Activated naive CD4-positive, alpha-beta T cell treated with anti-CD3 and anti-CD28 coated beads for 36 hours (primary cell): ENCODE results near the gene MYO1E. TPM values are rescaled to one million over a fixed set of nuclear protein-coding genes. Genes with fewer than 3 reads are reported as not detected.
"Not testable (repeated sequence)": the region's sequence is repeated elsewhere in the genome, so short reads cannot be mapped to it uniquely, and the experiment has no call there.

Experiments used
- CTCF ChIA-PET: fragments of 350-600 bp; sonication (Branson Sonifier 250); formaldehyde crosslinking; loops from one replicate; lab custom pipeline; 2021; ENCODE audit warnings: antibody characterized with exemption; lab: Charles Lee
- DNase-seq: peaks from one replicate; pipeline ENCODE4 v3.0.0-alpha.2; 2020
- H3K27ac Mint-ChIP-seq: one replicate; pipeline ENCODE4 v1.8.0; 2021; ENCODE audit warnings: mild to moderate bottlenecking, mixed read lengths
- H3K27me3 Mint-ChIP-seq: one replicate; pipeline ENCODE4 v1.8.0; 2021; ENCODE audit warnings: low read depth, mixed read lengths
- H3K36me3 Mint-ChIP-seq: one replicate; pipeline ENCODE4 v1.8.0; 2021; ENCODE audit warnings: low read depth, mixed read lengths
- H3K4me1 Mint-ChIP-seq: one replicate; pipeline ENCODE4 v1.8.0; 2021; ENCODE audit warnings: low read depth, mixed read lengths
- H3K4me3 Mint-ChIP-seq: one replicate; pipeline ENCODE4 v1.8.0; 2021; ENCODE audit warnings: mild to moderate bottlenecking, moderate library complexity, mixed read lengths
- H3K9me3 Mint-ChIP-seq: one replicate; pipeline ENCODE4 v1.8.0; 2021; ENCODE audit warnings: mixed read lengths
- intact Hi-C: fragments of 100-400 bp; cut with micrococcal nuclease; formaldehyde crosslinking; loops from one replicate; pipeline ENCODE4 v1.15.1; 2023
- total RNA-seq, 2 experiments: library from RNA; stranded (reverse); gene quantifications; one replicate each; pipeline ENCODE4 v1.2.3, GENCODE V29; 2021

MYO1E gene
- total RNA-seq, 2 experiments from 2014 or later, result 1.4 to 2.9 TPM

DNA sequence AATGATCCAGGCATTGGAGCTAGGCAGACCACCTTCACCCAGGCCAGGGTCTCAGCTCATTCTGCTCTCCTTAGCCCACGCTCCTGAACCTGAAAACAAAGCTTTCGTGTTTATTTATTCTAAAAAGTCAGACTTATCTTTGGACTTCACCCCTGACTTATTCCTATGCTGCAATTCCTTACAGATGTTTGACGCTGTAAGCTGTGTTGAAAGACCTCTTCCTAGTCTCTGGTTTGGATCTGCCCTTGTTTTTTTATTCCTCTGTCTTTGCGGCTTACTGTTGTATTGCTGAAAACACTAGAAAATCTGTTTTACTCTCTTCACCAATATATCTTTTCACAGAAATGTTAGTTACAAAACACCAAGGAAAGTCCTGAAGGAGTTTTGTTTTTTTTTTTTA lies 206.5 kb downstream of the MYO1E start:
- H3K36me3 Mint-ChIP-seq, result no peaks in the 10 kb centered on the region
- no peaks in the 10 kb centered on the region for H3K9me3 Mint-ChIP-seq
- CTCF ChIA-PET, result interaction anchor here (0.7 to 1.3 kb wide), 4 partner anchors 10 to 363 kb away, joined by 3 to 6 read pairs (median 5); no protein-coding TSS in a partner anchor
- H3K4me1 Mint-ChIP-seq, result peaks cover 4% of the 10 kb centered on the region
- H3K4me3 Mint-ChIP-seq, result no peak overlapping the region
- DNase-seq, result no peak
- H3K27me3 Mint-ChIP-seq, result peaks cover 3% of the 10 kb centered on the region
- intact Hi-C loops, result no loop called here
- H3K27ac Mint-ChIP-seq, result no peak overlapping the region

DNA sequence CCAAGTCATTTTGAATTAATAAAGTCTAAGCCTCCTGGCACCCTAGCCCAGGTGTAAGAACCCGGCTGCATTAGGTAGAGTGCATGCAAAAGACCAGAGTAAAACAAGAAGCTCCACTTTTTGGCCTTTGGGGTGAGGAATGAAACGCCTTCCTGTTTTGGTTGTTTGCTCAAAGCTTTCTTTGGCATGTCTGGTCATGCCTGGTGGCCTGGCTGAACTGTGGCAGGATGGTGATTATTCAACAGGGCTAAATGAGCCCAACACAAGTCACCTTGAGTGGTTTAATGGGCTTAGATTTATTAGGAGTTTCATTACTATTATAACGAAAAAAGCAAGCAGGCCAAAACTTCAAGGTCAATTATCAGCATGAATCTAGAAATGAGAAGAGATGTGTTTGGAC lies 206.9 kb downstream of the MYO1E start:
- no peak for DNase-seq
- no peak overlapping the region for H3K27ac Mint-ChIP-seq
- no peaks in the 10 kb centered on the region for H3K36me3 Mint-ChIP-seq
- no peak overlapping the region for H3K4me3 Mint-ChIP-seq
- H3K27me3 Mint-ChIP-seq, result peaks cover 3% of the 10 kb centered on the region
- peaks cover 4% of the 10 kb centered on the region for H3K4me1 Mint-ChIP-seq
- H3K9me3 Mint-ChIP-seq, result no peaks in the 10 kb centered on the region
- intact Hi-C loops, result no loop called here
- CTCF ChIA-PET, result interaction anchor here (0.7 to 1.3 kb wide), 5 partner anchors 9 to 454 kb away, joined by 3 to 6 read pairs (median 4); no protein-coding TSS in a partner anchor

DNA sequence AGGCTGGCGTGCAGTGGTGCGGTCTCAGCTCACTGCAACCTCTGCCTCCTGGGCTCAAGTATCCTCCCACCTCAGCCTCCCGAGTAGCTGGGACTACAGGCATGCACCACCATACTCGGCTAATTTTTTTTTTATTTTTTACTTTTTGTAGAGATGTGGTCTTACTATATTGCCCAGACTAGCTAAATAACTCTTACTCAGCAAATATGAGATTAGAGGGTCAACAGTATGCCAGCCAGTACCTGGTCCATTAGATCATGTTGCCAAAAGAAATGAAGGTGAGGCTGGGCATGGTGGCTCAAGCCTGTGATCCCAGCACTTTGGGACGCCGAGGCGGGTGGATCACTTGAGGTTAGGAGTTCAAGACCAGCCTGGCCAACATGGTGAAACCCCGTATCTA lies 210.6 kb downstream of the MYO1E start:
- H3K36me3 Mint-ChIP-seq, H3K27ac Mint-ChIP-seq, DNase-seq, H3K27me3 Mint-ChIP-seq, H3K4me3 Mint-ChIP-seq, H3K4me1 Mint-ChIP-seq, H3K9me3 Mint-ChIP-seq: not testable (repeated sequence)
- CTCF ChIA-PET, result interaction anchor here (0.6 to 1.6 kb wide), 9 partner anchors 13 to 344 kb away, joined by 3 to 8 read pairs (median 3); no protein-coding TSS in a partner anchor
- intact Hi-C loops, result loop anchor here (5.0 kb wide), 1 partner anchor 330 kb away; no protein-coding TSS in a partner anchor

DNA sequence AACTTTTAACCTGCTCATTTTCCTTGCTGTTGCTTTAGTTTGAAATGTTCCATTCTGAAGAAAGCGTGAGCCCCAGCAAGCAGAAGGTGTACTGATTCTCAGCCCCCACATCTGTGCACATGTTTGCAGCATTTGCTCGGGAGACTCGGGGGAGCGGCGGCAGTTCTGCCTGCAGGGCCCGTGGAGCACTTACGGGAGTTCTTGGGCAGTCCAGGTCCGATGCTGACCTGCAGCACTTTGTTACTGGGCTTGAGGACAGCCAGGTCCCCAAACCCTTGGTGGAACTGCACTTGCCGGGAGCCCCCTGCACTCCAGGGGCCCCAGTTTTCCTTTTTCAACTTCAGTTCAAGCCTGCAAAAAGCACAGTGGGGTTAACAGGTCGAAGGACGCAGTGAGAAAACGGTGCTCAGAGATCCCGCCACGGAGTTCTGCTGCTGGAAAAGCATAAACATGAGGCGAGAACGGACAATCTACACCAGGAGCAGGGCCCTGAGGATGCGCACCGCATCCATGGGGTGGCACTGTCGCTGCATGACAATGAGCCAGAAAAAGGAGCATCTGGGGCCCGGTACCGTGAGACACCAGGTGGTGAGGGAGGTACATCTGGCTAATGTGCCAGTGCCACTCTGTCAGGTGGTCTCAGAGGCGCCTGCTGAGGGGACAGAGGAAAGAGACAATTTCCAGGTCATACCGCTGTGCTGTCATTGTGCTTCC lies 211.6 kb downstream of the MYO1E start:
- H3K4me1 Mint-ChIP-seq, result no peaks in the 10 kb centered on the region
- no peaks in the 10 kb centered on the region for H3K9me3 Mint-ChIP-seq
- peaks cover 3% of the 10 kb centered on the region for H3K27me3 Mint-ChIP-seq
- no peak overlapping the region for H3K27ac Mint-ChIP-seq
- H3K36me3 Mint-ChIP-seq, result no peaks in the 10 kb centered on the region
- CTCF ChIA-PET, result interaction anchor here (0.6 to 1.6 kb wide), 7 partner anchors 14 to 346 kb away, joined by 3 to 8 read pairs (median 4); no protein-coding TSS in a partner anchor
- intact Hi-C loops, result loop anchor here (5.0 kb wide), 1 partner anchor 331 kb away; no protein-coding TSS in a partner anchor
- peak; percentile 39 for DNase-seq
- H3K4me3 Mint-ChIP-seq, result no peak overlapping the region

DNA sequence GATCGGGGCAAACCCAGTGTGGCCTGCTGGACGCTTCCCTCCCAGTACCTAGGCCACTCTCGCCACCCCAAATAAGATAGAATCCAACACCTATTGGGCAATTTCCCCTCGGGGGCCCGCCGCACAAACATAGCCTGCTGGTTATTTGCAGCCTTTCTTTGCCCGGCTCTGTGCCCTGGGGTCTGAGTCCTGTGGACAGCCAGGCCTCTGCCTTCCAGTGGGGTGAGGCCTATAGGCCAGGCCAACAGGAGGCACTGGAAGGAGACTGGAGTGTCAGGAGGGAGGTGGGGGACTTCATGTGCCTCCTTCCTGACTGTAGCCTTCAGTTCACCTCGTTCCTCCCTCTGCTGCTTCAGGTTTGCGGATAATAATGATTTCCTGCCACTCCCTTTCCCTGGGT lies 213.5 kb downstream of the MYO1E start:
- H3K4me1 Mint-ChIP-seq, result no peaks in the 10 kb centered on the region
- H3K36me3 Mint-ChIP-seq, result no peaks in the 10 kb centered on the region
- H3K27me3 Mint-ChIP-seq, result peaks cover 3% of the 10 kb centered on the region
- no peaks in the 10 kb centered on the region for H3K9me3 Mint-ChIP-seq
- H3K27ac Mint-ChIP-seq, result no peak overlapping the region
- no peak for DNase-seq
- intact Hi-C loops, result no loop called here
- no peak overlapping the region for H3K4me3 Mint-ChIP-seq
- CTCF ChIA-PET, result no interaction called here

DNA sequence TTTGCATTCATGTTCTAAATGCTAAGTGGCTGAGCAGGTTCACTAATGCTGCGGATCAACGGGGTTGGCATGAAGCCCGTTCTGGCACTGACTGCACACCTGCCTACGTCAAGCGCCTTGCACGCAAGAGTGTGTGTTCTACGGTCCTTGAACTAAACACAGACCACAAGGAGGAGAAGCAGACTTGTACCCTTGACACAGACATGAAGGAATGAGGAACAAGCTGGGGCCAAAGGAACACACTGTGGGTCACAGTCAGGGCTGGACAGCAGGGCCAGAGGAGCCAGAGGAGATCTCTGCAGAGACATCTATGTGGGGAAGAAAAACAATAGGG lies 214.0 kb downstream of the MYO1E start:
- CTCF ChIA-PET, result interaction anchor here (1.1 kb wide), 1 partner anchor 179 kb away, joined by 4 read pairs; no protein-coding TSS in a partner anchor
- H3K4me1 Mint-ChIP-seq, result no peaks in the 10 kb centered on the region
- no peaks in the 10 kb centered on the region for H3K9me3 Mint-ChIP-seq
- H3K4me3 Mint-ChIP-seq, result no peak overlapping the region
- no peaks in the 10 kb centered on the region for H3K36me3 Mint-ChIP-seq
- no peaks in the 10 kb centered on the region for H3K27me3 Mint-ChIP-seq
- no peak for DNase-seq
- no peak overlapping the region for H3K27ac Mint-ChIP-seq
- intact Hi-C loops, result no loop called here

DNA sequence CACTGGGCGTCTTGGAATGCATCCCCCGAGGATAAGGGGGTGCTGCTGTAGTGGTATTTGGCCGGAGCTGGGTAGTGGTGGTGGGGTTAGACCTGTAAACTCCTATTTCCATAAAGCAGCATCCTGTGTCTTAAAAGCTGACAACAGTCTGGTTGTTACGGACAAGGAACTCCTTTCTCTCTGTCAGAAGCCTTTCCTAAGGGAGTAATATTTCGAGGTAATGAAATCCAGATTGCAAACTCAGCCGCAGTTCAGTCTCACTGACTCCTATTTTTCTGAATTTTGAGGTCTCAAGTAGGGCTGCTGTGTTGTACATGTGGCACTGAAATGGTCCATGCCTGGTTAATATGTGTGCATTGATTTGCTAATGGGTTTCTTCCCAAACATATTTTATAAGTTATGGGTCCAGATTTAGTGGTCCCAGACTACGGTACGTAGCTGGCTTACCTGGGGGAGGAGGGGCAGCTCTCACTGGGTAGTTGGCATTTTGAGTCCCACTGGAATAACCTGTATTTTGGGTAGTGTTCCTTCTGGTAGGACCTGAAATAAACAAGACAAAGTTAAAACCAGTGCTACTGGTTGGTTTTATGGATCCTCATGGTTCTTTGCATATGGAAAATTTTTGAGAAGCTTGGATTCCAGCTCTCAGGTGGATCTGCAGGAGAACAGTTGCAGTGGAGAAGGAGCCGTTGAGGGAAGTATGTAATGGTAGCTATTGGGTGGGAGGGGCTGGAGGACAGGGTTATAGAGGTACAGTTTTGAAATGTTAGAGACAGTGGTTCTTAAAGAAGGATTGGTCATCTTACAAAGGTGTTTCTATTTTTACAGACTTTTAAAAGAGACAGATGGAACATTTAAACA lies 214.6 kb downstream of the MYO1E start:
- H3K9me3 Mint-ChIP-seq, result no peaks in the 10 kb centered on the region
- H3K27me3 Mint-ChIP-seq, result no peaks in the 10 kb centered on the region
- no peaks in the 10 kb centered on the region for H3K4me1 Mint-ChIP-seq
- no peaks in the 10 kb centered on the region for H3K36me3 Mint-ChIP-seq
- intact Hi-C loops, result no loop called here
- H3K4me3 Mint-ChIP-seq, result no peak overlapping the region
- CTCF ChIA-PET, result interaction anchor here (1.1 kb wide), 1 partner anchor 178 kb away, joined by 4 read pairs; no protein-coding TSS in a partner anchor
- no peak overlapping the region for H3K27ac Mint-ChIP-seq
- DNase-seq, result no peak

DNA sequence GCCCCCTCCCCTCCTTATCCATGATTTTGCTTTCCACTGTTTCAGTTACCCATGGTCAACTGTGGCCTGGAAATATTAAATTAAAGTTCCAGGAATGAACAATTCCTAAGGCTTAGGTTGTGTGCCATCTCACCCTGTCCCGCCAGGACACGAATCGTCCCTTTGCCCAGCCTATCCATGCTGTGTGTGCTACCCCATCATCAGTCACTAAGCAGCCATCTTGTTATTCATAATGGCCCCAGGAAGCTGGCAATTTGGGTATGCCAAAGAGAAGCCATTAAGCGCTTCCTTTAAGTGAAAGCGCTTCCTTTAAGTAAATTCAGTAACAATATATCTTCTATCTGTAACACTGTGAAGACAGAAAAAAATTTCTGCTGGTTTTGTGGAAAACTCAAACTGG lies 215.3 kb downstream of the MYO1E start:
- intact Hi-C loops, result no loop called here
- no peaks in the 10 kb centered on the region for H3K36me3 Mint-ChIP-seq
- H3K27ac Mint-ChIP-seq, result no peak overlapping the region
- no peak overlapping the region for H3K4me3 Mint-ChIP-seq
- DNase-seq, result no peak
- no peaks in the 10 kb centered on the region for H3K9me3 Mint-ChIP-seq
- no peaks in the 10 kb centered on the region for H3K4me1 Mint-ChIP-seq
- CTCF ChIA-PET, result no interaction called here
- no peaks in the 10 kb centered on the region for H3K27me3 Mint-ChIP-seq

DNA sequence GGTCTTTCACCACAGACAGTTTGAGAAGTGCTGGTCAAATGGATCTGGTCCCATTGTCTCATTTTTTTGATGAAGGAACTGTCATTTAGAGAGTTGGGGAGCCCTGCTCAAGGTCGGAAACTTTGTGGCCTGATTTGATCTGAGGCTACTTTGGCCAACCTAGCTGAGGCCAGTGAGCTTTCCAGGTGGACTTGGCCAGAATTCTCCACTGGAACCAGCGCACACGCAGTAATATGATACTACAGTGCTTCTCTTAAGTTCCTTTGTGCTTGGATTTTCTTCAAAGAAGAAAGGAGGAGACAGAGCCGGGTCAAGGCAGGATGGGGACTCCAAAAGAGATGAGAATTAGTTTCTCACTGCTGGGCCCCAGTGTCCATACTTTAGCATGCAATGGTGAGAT lies 217.2 kb downstream of the MYO1E start:
- no peaks in the 10 kb centered on the region for H3K27me3 Mint-ChIP-seq
- H3K9me3 Mint-ChIP-seq, result no peaks in the 10 kb centered on the region
- no peak for DNase-seq
- no peaks in the 10 kb centered on the region for H3K36me3 Mint-ChIP-seq
- intact Hi-C loops, result no loop called here
- CTCF ChIA-PET, result no interaction called here
- H3K4me1 Mint-ChIP-seq, result no peaks in the 10 kb centered on the region
- H3K4me3 Mint-ChIP-seq, result no peak overlapping the region
- no peak overlapping the region for H3K27ac Mint-ChIP-seq

DNA sequence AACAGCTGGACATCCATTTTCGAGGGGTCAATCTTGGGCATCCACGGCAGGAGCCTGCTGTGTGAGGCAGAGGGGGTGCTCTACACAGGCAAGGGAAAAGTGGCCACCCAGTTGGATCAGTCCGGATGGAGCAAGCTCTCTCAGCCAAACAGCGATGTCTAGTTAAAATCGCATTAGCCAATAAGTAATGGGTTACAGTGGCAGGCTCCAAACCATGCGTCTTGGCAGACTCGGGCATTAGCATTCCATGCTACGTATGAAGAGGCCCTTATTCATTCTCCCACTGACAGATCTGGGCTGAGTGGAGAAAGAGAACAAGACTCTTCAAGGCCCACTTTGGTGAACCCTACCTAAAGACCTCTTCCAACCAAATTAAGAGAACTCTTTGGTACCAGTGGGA lies 218.4 kb downstream of the MYO1E start:
- no peak for DNase-seq
- no peak overlapping the region for H3K4me3 Mint-ChIP-seq
- no peaks in the 10 kb centered on the region for H3K36me3 Mint-ChIP-seq
- no peak overlapping the region for H3K27ac Mint-ChIP-seq
- no peaks in the 10 kb centered on the region for H3K27me3 Mint-ChIP-seq
- intact Hi-C loops, result no loop called here
- H3K9me3 Mint-ChIP-seq, result no peaks in the 10 kb centered on the region
- CTCF ChIA-PET, result no interaction called here
- no peaks in the 10 kb centered on the region for H3K4me1 Mint-ChIP-seq

DNA sequence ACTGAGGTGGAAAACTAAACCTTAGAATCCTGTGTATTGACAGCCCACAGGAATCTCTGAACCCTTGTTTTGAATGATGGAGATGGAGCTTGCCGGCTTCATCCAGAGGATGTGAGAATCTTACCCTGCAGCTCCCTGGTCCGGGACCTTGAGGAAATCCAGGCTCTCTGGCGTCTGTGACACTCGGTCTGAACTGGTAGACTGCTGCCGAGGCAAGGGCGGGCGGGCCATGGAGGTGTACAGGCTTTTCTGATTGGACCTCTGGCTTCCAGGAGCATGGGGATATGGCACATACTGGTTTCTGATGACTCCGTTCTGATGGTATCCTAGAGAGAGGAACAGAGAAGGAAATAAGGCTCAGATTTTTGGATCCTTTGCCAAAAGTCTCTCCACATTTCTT lies 219.2 kb downstream of the MYO1E start:
- intact Hi-C loops, result no loop called here
- CTCF ChIA-PET, result no interaction called here
- no peak overlapping the region for H3K4me3 Mint-ChIP-seq
- no peaks in the 10 kb centered on the region for H3K4me1 Mint-ChIP-seq
- no peaks in the 10 kb centered on the region for H3K36me3 Mint-ChIP-seq
- no peak for DNase-seq
- no peak overlapping the region for H3K27ac Mint-ChIP-seq
- no peaks in the 10 kb centered on the region for H3K27me3 Mint-ChIP-seq
- no peaks in the 10 kb centered on the region for H3K9me3 Mint-ChIP-seq

DNA sequence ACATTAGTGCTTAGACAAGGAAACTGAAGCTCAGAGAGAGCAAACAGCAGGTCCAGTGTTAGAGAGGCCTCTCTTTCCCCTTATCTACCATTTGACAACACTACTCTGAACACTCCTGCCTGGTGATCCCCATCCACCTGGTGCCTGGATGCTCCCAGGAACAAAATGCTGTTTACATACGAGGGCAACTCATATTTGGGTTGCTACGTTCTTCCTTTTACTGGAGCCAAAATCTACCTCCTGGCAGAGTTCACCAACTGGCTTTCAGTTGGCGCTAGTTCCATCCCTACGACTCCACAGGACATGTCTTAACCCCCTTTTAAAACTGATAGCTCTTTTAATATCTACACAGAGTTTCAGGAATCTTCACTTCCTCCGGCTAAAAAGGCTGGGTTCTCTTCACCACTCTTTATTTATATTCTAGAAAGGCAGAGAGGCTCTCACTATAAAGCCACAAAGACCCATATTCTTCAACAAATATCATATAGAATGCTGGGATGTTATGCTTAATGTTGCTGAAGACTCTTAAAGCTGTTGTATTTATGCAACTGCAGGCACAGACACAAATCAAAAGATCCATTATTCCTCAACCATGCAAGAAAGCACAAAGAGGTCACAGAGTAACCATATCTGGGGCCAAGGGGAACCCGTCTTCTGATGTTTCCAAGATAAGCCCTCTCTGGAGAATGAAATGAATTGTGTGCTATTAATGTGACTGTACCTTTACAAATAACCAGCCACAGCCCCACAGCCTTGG lies 219.8 kb downstream of the MYO1E start:
- Mint-ChIP-seq H3K9me3 (no peaks in the 10 kb centered on the region), H3K4me1 (no peaks in the 10 kb centered on the region), H3K4me3 (no peak overlapping the region), H3K27ac (no peak overlapping the region), H3K36me3 (no peaks in the 10 kb centered on the region), H3K27me3 (no peaks in the 10 kb centered on the region)
- intact Hi-C loops, result no loop called here
- DNase-seq, result no peak
- CTCF ChIA-PET, result interaction anchor here (0.6 kb wide), 1 partner anchor 43 kb away, joined by 3 read pairs; no protein-coding TSS in a partner anchor
